Myocyte (in vitro differentiated cells): ENCODE results near the gene OR2B2. TPM values are rescaled to one million over a fixed set of nuclear protein-coding genes. Genes with fewer than 3 reads are reported as not detected.
A peak's percentile ranks its signal among the peaks of the same experiment; 100 is the strongest.

Experiments used
- DNase-seq: peaks from one replicate; pipeline ENCODE4 v3.0.0-alpha.2; 2012; ENCODE audit warnings: low read depth
- total RNA-seq: library from RNA; depleted of rRNA; stranded (reverse); fragments of >200 nt; gene quantifications from 2 replicates; pipeline ENCODE4 v1.2.3, GENCODE V29; 2014

Gene OR2B2
- total RNA-seq, 1 donor from 2014 or later: not detected

GRCh38 chr6:27893836-27894807 is 18.1 kb downstream of the OR2B2 start:
- peak; percentile 98 for DNase-seq

- DNase-seq: peak; percentile 88
These were observed 18.9 kb downstream of the OR2B2 start for GRCh38 chr6:27893059-27893835.

GRCh38 chr6:27892649-27893058 is 19.5 kb downstream of the OR2B2 start:
- peak; percentile 1 for DNase-seq

- DNase-seq: no peak
These were observed 20.8 kb downstream of the OR2B2 start for GRCh38 chr6:27891320-27891875.

GRCh38 chr6:27890445-27891319 is 21.5 kb downstream of the OR2B2 start:
- DNase-seq: peak; percentile 77

GRCh38 chr6:27889628-27890444 is 22.4 kb downstream of the OR2B2 start:
- DNase-seq: no peak

GRCh38 chr6:27889275-27889627 is 22.9 kb downstream of the OR2B2 start:
- no peak for DNase-seq

GRCh38 chr6:27888566-27888965 is 23.6 kb downstream of the OR2B2 start:
- DNase-seq: no peak

GRCh38 chr6:27886073-27886472 is 26.1 kb downstream of the OR2B2 start:
- DNase-seq: no peak

- DNase-seq: no peak
These were observed 29.1 kb downstream of the OR2B2 start for GRCh38 chr6:27883136-27883535.

- DNase-seq: no peak
These were observed 29.6 kb downstream of the OR2B2 start for GRCh38 chr6:27882624-27883023.

- no peak for DNase-seq
These were observed 32.4 kb downstream of the OR2B2 start for GRCh38 chr6:27879837-27880236.

GRCh38 chr6:27874016-27874415 is 38.2 kb downstream of the OR2B2 start:
- no peak for DNase-seq

- DNase-seq: peak; percentile 53
These were observed 38.9 kb downstream of the OR2B2 start for GRCh38 chr6:27873021-27873940.

GRCh38 chr6:27872642-27873020 is 39.6 kb downstream of the OR2B2 start:
- no peak for DNase-seq

- peak; percentile 95 for DNase-seq
These were observed 40.1 kb downstream of the OR2B2 start for GRCh38 chr6:27871924-27872638.

GRCh38 chr6:27870291-27870870 is 41.8 kb downstream of the OR2B2 start:
- no peak for DNase-seq

GRCh38 chr6:27868311-27868710 is 43.9 kb downstream of the OR2B2 start:
- no peak for DNase-seq
